ENCODE results near the gene C16orf95. TPM values are rescaled to one million over a fixed set of nuclear protein-coding genes. Genes with fewer than 3 reads are reported as not detected.

The C16orf95 gene
- total RNA-seq, 1 donor from 2014 or later: 6.8 TPM

- H3K36me3 Mint-ChIP-seq (ENCODE audit: low read depth): no peaks in the 10 kb centered on the region
- H3K4me3 Mint-ChIP-seq: no peak overlapping the region
- DNase-seq (ENCODE audit: low read depth, low spot score): no peak
- H3K4me1 Mint-ChIP-seq: peaks cover 16% of the 10 kb centered on the region
- peak overlapping the region; percentile 54 for H3K27ac Mint-ChIP-seq (ENCODE audit: unreplicated experiment)
- H3K9me3 Mint-ChIP-seq: no peaks in the 10 kb centered on the region
- TF ChIP-seq, protein P1, sequence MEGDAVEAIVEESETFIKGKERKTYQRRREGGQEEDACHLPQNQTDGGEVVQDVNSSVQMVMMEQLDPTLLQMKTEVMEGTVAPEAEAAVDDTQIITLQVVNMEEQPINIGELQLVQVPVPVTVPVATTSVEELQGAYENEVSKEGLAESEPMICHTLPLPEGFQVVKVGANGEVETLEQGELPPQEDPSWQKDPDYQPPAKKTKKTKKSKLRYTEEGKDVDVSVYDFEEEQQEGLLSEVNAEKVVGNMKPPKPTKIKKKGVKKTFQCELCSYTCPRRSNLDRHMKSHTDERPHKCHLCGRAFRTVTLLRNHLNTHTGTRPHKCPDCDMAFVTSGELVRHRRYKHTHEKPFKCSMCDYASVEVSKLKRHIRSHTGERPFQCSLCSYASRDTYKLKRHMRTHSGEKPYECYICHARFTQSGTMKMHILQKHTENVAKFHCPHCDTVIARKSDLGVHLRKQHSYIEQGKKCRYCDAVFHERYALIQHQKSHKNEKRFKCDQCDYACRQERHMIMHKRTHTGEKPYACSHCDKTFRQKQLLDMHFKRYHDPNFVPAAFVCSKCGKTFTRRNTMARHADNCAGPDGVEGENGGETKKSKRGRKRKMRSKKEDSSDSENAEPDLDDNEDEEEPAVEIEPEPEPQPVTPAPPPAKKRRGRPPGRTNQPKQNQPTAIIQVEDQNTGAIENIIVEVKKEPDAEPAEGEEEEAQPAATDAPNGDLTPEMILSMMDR (conservative IDR thresholded peaks at IDR 0.05): no peak
- no peaks in the 10 kb centered on the region for H3K27me3 Mint-ChIP-seq (ENCODE audit: low read depth)
Observed at GRCh38 chr16:87344931-87345631, 27.9 kb upstream of the C16orf95 start.

DNA sequence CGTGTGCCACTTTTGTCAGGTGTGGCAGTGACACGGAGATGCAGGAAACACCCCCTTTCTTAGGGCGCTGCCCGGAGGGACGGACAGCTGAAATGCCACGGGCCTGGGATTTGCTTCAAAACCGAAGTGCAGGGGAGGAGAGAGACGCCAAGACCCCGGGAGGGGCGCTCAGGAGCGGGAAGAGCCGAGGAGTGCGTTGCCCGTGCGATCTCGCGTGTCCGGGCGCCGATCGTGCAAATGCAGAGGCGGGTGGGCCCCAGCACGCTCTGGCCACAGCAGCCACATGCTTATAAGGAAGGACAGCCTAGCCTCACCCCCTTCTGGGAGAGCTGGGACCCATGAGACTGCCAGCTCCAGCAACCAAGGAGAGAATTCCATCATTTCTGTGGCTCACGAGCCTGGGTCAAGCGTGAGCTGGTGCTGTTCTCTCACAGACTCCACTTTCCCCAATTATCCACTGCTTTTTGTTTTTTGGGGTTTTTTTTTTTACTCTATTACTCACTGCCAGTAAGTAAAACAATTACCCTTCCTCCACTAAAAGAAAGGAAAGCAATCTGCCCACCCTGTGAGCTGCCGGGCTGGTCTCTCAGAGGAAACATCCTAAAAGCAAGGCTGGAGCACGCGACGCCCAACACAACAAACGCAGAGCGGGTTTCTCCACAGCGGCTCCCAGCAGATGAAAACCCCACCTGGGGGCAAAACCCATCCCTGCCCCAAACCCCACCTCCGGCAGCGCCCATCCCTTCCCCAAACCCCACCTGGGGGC, 27.2 kb upstream of the C16orf95 start:
- no peak for DNase-seq (ENCODE audit: low read depth, low spot score)
- Mint-ChIP-seq H3K36me3 (ENCODE audit: low read depth) (no peaks in the 10 kb centered on the region), H3K9me3 (no peaks in the 10 kb centered on the region), H3K27me3 (ENCODE audit: low read depth) (no peaks in the 10 kb centered on the region), H3K27ac (ENCODE audit: unreplicated experiment) (no peak overlapping the region), H3K4me3 (no peak overlapping the region), H3K4me1 (peaks cover 16% of the 10 kb centered on the region)
- TF ChIP-seq, protein P1 (conservative IDR thresholded peaks at IDR 0.05): no peak

GRCh38 chr16:87343753-87344050, 26.5 kb upstream of the C16orf95 start:
- Mint-ChIP-seq H3K36me3 (ENCODE audit: low read depth) (no peaks in the 10 kb centered on the region), H3K27ac (ENCODE audit: unreplicated experiment) (no peak overlapping the region), H3K9me3 (no peaks in the 10 kb centered on the region), H3K4me1 (peaks cover 16% of the 10 kb centered on the region), H3K4me3 (no peak overlapping the region), H3K27me3 (ENCODE audit: low read depth) (no peaks in the 10 kb centered on the region)
- no peak for DNase-seq (ENCODE audit: low read depth, low spot score)
- TF ChIP-seq, protein P1 (conservative IDR thresholded peaks at IDR 0.05): no peak

DNA sequence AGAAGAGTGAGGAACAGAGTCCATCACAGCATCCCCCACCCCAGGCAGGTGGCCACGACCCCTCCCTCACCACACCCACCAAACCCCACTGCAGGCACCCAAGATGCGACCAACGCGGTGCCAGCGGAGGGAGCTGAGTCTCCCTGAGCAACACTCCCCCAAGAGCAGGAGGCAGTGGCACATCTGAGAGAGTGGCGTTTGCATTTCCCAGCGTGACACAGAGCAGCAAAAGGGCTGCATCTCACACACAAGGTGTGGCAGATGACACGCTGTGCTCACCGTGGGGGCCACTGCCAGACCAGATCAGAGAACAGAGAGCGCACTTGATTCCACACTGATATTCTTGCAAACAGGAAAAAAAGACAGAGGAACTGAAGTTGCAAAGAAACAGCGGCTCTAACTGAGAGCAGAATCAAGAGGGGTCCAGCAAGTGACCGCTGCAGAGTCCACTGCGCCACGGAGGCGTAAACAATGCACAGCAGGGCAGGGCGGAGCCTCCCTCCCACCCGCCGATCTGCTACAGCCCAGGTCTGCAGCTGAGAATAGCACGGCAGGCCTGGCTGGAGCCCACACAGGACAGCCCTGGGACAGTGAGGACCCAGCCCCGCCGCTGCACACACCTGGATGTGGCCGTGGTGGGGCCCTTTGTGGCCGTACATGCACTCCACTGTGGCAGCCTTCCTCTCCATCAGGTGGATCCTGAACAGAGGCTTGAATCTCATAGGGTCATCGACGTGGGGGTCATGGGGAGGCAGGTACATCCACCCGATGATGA, 26.0 kb upstream of the C16orf95 start:
- TF ChIP-seq, protein P1 (conservative IDR thresholded peaks at IDR 0.05): no peak
- no peaks in the 10 kb centered on the region for H3K9me3 Mint-ChIP-seq
- no peak for DNase-seq (ENCODE audit: low read depth, low spot score)
- no peak overlapping the region for H3K4me3 Mint-ChIP-seq
- no peaks in the 10 kb centered on the region for H3K36me3 Mint-ChIP-seq (ENCODE audit: low read depth)
- peak overlapping the region; percentile 35 for H3K27ac Mint-ChIP-seq (ENCODE audit: unreplicated experiment)
- no peaks in the 10 kb centered on the region for H3K27me3 Mint-ChIP-seq (ENCODE audit: low read depth)
- H3K4me1 Mint-ChIP-seq: peaks cover 16% of the 10 kb centered on the region

DNA sequence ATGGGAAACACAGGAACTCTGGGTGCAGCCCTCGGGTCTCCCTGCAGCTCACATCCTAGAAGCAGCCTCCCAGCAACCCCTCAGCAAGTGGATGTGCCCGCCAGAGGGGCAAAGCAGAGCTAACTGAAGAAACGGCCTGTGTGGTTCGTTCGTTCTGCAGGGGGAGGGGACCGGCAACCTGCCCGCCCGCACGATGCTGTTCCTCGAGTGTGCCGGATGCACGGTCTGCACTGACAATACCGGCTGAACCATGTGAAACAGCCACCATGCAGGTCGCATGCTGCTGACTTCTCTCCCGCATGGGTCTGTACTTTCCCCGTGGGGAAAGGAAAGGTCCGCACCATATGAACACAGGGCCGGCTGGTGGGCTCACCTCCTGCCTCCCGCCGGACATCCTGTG, 25.3 kb upstream of the C16orf95 start:
- TF ChIP-seq, protein P1 (conservative IDR thresholded peaks at IDR 0.05): no peak
- Mint-ChIP-seq H3K27ac (ENCODE audit: unreplicated experiment) (no peak overlapping the region), H3K36me3 (ENCODE audit: low read depth) (no peaks in the 10 kb centered on the region), H3K4me3 (no peak overlapping the region), H3K27me3 (ENCODE audit: low read depth) (no peaks in the 10 kb centered on the region), H3K9me3 (no peaks in the 10 kb centered on the region), H3K4me1 (peaks cover 16% of the 10 kb centered on the region)
- DNase-seq (ENCODE audit: low read depth, low spot score): no peak
